ENCODE results near the gene TERT. TPM values are rescaled to one million over a fixed set of nuclear protein-coding genes. Genes with fewer than 3 reads are reported as not detected.
"Not testable (repeated sequence)": the region's sequence is repeated elsewhere in the genome, so short reads cannot be mapped to it uniquely, and the experiment has no call there.

Gene TERT
- total RNA-seq, 2 experiments from 2014 or later, result 0.55 to 0.84 TPM

- CTCF ChIA-PET, result no interaction called here
- Histone ChIP-seq H3K4me1 (ENCODE audit: insufficient read depth, low read length) (peaks cover 15% of the 10 kb centered on the region), H3K9me3 (ENCODE audit: control insufficient read depth in 1 of 2, insufficient read depth in 1 of 2, low read length in 2 of 2) (no peaks in the 10 kb centered on the region), H3K4me3 (ENCODE audit: low read length) (no peak overlapping the region), H3K27me3 (ENCODE audit: control insufficient read depth in 1 of 2, insufficient read depth in 2 of 2, low read length in 2 of 2) (no peaks in the 10 kb centered on the region), H3K36me3 (ENCODE audit: insufficient read depth, low read length) (peaks cover 95% of the 10 kb centered on the region), H3K27ac (ENCODE audit: low read depth in 1 of 2, low read length in 2 of 2) (no peak overlapping the region)
- no peak for ATAC-seq (ENCODE audit: poor library complexity)
- POLR2A ChIA-PET, result no interaction called here
- Mint-ChIP-seq H3K27me3 (no peaks in the 10 kb centered on the region), H3K9me3 (no peaks in the 10 kb centered on the region), H3K27ac (no peak overlapping the region), H3K36me3 (ENCODE audit: low read depth) (peaks cover 82% of the 10 kb centered on the region), H3K4me3 (no peak overlapping the region), H3K4me1 (ENCODE audit: low read depth) (peaks cover 17% of the 10 kb centered on the region)
- no peak for TF ChIP-seq CTCF (IDR thresholded peaks at IDR 0.05)
- no peak for DNase-seq
- intact Hi-C loops (cut with DNase I, micrococcal nuclease), result no loop called here
These were observed 39.1 kb upstream of the TERT start for GRCh38 chr5:1333986-1334385.

- H3K4me1 ChIP-seq (ENCODE audit: insufficient read depth, low read length), result peaks cover 15% of the 10 kb centered on the region
- H3K27me3 ChIP-seq (ENCODE audit: control insufficient read depth in 1 of 2, insufficient read depth in 2 of 2, low read length in 2 of 2); intact Hi-C loops (cut with DNase I, micrococcal nuclease); POLR2A ChIA-PET; H3K4me3 ChIP-seq (ENCODE audit: low read length); H3K9me3 Mint-ChIP-seq; H3K27ac Mint-ChIP-seq; DNase-seq; H3K27ac ChIP-seq (ENCODE audit: low read depth in 1 of 2, low read length in 2 of 2); H3K4me3 Mint-ChIP-seq; H3K27me3 Mint-ChIP-seq; ATAC-seq (ENCODE audit: poor library complexity); CTCF ChIA-PET; H3K9me3 ChIP-seq (ENCODE audit: control insufficient read depth in 1 of 2, insufficient read depth in 1 of 2, low read length in 2 of 2): not testable (repeated sequence)
- Mint-ChIP-seq H3K36me3 (ENCODE audit: low read depth) (peaks cover 80% of the 10 kb centered on the region), H3K4me1 (ENCODE audit: low read depth) (peaks cover 17% of the 10 kb centered on the region)
- peaks cover 94% of the 10 kb centered on the region for H3K36me3 ChIP-seq (ENCODE audit: insufficient read depth, low read length)
These were observed 38.4 kb upstream of the TERT start for GRCh38 chr5:1333286-1333685.

- Mint-ChIP-seq H3K4me3 (no peak overlapping the region), H3K27me3 (no peaks in the 10 kb centered on the region), H3K27ac (no peak overlapping the region), H3K4me1 (ENCODE audit: low read depth) (peaks cover 17% of the 10 kb centered on the region), H3K36me3 (ENCODE audit: low read depth) (peaks cover 73% of the 10 kb centered on the region), H3K9me3 (no peaks in the 10 kb centered on the region)
- no peaks in the 10 kb centered on the region for H3K27me3 ChIP-seq (ENCODE audit: control insufficient read depth in 1 of 2, insufficient read depth in 2 of 2, low read length in 2 of 2)
- no peak for DNase-seq
- intact Hi-C loops (cut with DNase I, micrococcal nuclease), result no loop called here
- no peak for ATAC-seq (ENCODE audit: poor library complexity)
- H3K36me3 ChIP-seq (ENCODE audit: insufficient read depth, low read length), result peaks cover 86% of the 10 kb centered on the region
- H3K27ac ChIP-seq (ENCODE audit: low read depth in 1 of 2, low read length in 2 of 2), result no peak overlapping the region
- CTCF ChIA-PET, result no interaction called here
- POLR2A ChIA-PET, result no interaction called here
- TF ChIP-seq CTCF (IDR thresholded peaks at IDR 0.05), result no peak
- peaks cover 15% of the 10 kb centered on the region for H3K4me1 ChIP-seq (ENCODE audit: insufficient read depth, low read length)
- H3K4me3 ChIP-seq (ENCODE audit: low read length), result no peak overlapping the region
- no peaks in the 10 kb centered on the region for H3K9me3 ChIP-seq (ENCODE audit: control insufficient read depth in 1 of 2, insufficient read depth in 1 of 2, low read length in 2 of 2)
These were observed 37.7 kb upstream of the TERT start for GRCh38 chr5:1332461-1333001.

GRCh38 chr5:1331861-1332405, 37.1 kb upstream of the TERT start:
- CTCF ChIA-PET, result no interaction called here

More at GRCh38 chr5:1331861-1332405, 37.1 kb upstream of the TERT start:
- Histone ChIP-seq H3K4me1 (ENCODE audit: insufficient read depth, low read length) (peaks cover 14% of the 10 kb centered on the region), H3K27ac (ENCODE audit: low read depth in 1 of 2, low read length in 2 of 2) (no peak overlapping the region), H3K4me3 (ENCODE audit: low read length) (no peak overlapping the region), H3K9me3 (ENCODE audit: control insufficient read depth in 1 of 2, insufficient read depth in 1 of 2, low read length in 2 of 2) (no peaks in the 10 kb centered on the region), H3K27me3 (ENCODE audit: control insufficient read depth in 1 of 2, insufficient read depth in 2 of 2, low read length in 2 of 2) (no peaks in the 10 kb centered on the region), H3K36me3 (ENCODE audit: insufficient read depth, low read length) (peaks cover 80% of the 10 kb centered on the region)
- no peaks in the 10 kb centered on the region for H3K9me3 Mint-ChIP-seq
- H3K4me1 Mint-ChIP-seq (ENCODE audit: low read depth), result peaks cover 12% of the 10 kb centered on the region
- peaks cover 73% of the 10 kb centered on the region for H3K36me3 Mint-ChIP-seq (ENCODE audit: low read depth)
- H3K27me3 Mint-ChIP-seq, result no peaks in the 10 kb centered on the region
- no peak for ATAC-seq (ENCODE audit: poor library complexity)
- DNase-seq, result peak in 1 of 14 experiments; percentile 4
- TF ChIP-seq CTCF (IDR thresholded peaks at IDR 0.05), result no peak
- no peak overlapping the region for H3K27ac Mint-ChIP-seq
- intact Hi-C loops (cut with DNase I, micrococcal nuclease), result no loop called here
- POLR2A ChIA-PET, result no interaction called here
- no peak overlapping the region for H3K4me3 Mint-ChIP-seq

Measured in CD4-positive, alpha-beta T cell (primary cell).